ENCODE data around the gene PHAF1.

DNA sequence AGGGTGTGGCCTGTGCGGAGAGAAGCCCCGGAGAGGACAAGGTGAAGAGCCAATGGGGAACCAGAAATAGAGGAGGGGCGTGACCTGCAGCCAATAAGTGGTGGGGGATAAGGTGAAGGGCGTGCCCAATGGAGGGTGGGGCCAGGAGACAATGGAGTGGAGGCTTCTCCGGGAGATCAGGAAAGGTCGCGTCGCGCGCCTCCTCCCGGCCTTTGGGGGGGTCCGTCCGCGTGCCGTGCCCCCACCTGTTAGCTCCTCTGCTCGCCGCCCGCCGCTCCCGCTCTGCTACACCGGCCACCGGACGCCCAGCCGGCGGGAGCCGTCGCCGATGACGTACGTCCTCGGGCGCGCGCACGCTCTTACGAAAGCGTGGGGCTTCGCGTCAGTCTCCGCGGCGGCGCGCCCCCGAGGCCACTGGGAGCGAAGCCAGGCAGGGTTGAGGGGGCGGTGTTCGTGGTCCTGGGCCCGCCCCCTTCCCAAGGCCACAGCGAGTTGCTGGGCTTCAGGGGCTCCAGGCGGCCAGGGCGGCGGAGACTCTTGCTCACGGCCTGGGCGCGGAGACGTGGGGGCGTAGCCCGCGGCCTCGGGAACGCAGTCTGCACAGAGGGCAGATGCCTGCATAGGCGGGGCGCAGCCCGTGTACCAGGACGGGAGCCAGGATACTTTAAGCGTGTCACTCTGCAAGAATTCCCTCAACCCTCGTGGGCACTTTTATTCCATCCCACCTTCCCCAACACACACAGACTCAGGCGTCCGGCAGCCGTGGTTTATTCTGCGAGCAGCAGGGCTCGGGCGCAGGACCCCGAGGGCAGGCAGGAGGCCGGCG is 74.1 kb downstream of the PHAF1 start, which contains the start of gene MATCAP1:
- TF ChIP-seq, protein P1, sequence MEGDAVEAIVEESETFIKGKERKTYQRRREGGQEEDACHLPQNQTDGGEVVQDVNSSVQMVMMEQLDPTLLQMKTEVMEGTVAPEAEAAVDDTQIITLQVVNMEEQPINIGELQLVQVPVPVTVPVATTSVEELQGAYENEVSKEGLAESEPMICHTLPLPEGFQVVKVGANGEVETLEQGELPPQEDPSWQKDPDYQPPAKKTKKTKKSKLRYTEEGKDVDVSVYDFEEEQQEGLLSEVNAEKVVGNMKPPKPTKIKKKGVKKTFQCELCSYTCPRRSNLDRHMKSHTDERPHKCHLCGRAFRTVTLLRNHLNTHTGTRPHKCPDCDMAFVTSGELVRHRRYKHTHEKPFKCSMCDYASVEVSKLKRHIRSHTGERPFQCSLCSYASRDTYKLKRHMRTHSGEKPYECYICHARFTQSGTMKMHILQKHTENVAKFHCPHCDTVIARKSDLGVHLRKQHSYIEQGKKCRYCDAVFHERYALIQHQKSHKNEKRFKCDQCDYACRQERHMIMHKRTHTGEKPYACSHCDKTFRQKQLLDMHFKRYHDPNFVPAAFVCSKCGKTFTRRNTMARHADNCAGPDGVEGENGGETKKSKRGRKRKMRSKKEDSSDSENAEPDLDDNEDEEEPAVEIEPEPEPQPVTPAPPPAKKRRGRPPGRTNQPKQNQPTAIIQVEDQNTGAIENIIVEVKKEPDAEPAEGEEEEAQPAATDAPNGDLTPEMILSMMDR (IDR thresholded peaks at IDR 0.05), result peak in 1 of 6 experiments; percentile 7
- peak in 2 of 4 donors; percentile 45 to 63 for TF ChIP-seq POLR2A (IDR thresholded peaks at IDR 0.05)

Measured in esophagus squamous epithelium (tissue), 4 donors.